ENCODE measurements around the gene OTULINL. TPM values are rescaled to one million over a fixed set of nuclear protein-coding genes. Genes with fewer than 3 reads are reported as not detected.

OTULINL gene
- total and polyA plus RNA-seq, 4 donors = 0.82 to 4.1 (median 1.6) TPM

DNA sequence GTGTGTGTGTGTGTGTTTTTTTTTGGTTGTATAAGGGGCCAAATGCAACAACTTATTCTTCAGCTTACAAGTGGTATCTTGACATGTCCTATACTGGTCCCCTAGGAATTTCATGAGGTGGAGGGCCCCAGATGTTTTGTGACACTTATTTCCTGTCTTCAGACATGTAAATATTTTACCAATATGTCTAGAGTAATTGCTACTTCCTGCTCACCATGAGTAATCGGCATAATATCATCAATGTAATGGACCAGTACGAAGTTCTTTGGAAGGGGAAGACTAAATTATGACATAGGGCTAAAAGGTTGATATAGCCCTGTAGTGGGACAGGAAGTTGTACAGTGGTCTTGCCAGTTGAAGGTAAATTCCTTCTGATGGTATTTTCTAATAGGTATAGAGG lies 79.2 kb downstream of the OTULINL start:
- H3K9me3 ChIP-seq (ENCODE audit: control insufficient read depth in 4 of 4, low read length in 3 of 4) = no peaks in the 10 kb centered on the region
- no peak overlapping the region for H3K27ac ChIP-seq (ENCODE audit: low read depth in 1 of 2, low read length in 2 of 2)
- DNase-seq (ENCODE audit: low spot score) = no peak
- H3K36me3 ChIP-seq (ENCODE audit: control insufficient read depth in 4 of 4, insufficient read depth in 3 of 4, low read depth in 1 of 4, low read length in 3 of 4) = no peaks in the 10 kb centered on the region
- H3K4me1 ChIP-seq (ENCODE audit: control insufficient read depth in 4 of 4, insufficient read depth in 4 of 4, low read length in 3 of 4) = peaks cover 1 to 27% (median 8%) of the 10 kb centered on the region in 4 donors
- H3K4me3 ChIP-seq (ENCODE audit: low read depth in 1 of 3, low read length in 3 of 3) = no peak overlapping the region
- TF ChIP-seq GABPA (IDR thresholded peaks at IDR 0.05 in 1 of 2, conservative IDR thresholded peaks at IDR 0.05 in 1 of 2) = no peak
- TF ChIP-seq HNF4A (conservative IDR thresholded peaks at IDR 0.05) = no peak
- TF ChIP-seq NR2F2 (IDR thresholded peaks at IDR 0.05) = no peak
- TF ChIP-seq, protein P1, sequence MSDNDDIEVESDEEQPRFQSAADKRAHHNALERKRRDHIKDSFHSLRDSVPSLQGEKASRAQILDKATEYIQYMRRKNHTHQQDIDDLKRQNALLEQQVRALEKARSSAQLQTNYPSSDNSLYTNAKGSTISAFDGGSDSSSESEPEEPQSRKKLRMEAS (IDR thresholded peaks at IDR 0.05) = no peak
- no peak for TF ChIP-seq HNF4G (IDR thresholded peaks at IDR 0.05)
- TF ChIP-seq RXRA (IDR thresholded peaks at IDR 0.05) = no peak
- TF ChIP-seq, protein P2, sequence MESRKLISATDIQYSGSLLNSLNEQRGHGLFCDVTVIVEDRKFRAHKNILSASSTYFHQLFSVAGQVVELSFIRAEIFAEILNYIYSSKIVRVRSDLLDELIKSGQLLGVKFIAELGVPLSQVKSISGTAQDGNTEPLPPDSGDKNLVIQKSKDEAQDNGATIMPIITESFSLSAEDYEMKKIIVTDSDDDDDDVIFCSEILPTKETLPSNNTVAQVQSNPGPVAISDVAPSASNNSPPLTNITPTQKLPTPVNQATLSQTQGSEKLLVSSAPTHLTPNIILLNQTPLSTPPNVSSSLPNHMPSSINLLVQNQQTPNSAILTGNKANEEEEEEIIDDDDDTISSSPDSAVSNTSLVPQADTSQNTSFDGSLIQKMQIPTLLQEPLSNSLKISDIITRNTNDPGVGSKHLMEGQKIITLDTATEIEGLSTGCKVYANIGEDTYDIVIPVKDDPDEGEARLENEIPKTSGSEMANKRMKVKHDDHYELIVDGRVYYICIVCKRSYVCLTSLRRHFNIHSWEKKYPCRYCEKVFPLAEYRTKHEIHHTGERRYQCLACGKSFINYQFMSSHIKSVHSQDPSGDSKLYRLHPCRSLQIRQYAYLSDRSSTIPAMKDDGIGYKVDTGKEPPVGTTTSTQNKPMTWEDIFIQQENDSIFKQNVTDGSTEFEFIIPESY (IDR thresholded peaks at IDR 0.05) = no peak
- TF ChIP-seq EGR1 (IDR thresholded peaks at IDR 0.05; ENCODE audit: low read depth in 2 of 2) = no peak
- TF ChIP-seq RAD21 (IDR thresholded peaks at IDR 0.05) = no peak
- TF ChIP-seq FOXA1 (IDR thresholded peaks at IDR 0.05) = no peak
- no peak for TF ChIP-seq SP1 (IDR thresholded peaks at IDR 0.05)
- TF ChIP-seq, protein P3, sequence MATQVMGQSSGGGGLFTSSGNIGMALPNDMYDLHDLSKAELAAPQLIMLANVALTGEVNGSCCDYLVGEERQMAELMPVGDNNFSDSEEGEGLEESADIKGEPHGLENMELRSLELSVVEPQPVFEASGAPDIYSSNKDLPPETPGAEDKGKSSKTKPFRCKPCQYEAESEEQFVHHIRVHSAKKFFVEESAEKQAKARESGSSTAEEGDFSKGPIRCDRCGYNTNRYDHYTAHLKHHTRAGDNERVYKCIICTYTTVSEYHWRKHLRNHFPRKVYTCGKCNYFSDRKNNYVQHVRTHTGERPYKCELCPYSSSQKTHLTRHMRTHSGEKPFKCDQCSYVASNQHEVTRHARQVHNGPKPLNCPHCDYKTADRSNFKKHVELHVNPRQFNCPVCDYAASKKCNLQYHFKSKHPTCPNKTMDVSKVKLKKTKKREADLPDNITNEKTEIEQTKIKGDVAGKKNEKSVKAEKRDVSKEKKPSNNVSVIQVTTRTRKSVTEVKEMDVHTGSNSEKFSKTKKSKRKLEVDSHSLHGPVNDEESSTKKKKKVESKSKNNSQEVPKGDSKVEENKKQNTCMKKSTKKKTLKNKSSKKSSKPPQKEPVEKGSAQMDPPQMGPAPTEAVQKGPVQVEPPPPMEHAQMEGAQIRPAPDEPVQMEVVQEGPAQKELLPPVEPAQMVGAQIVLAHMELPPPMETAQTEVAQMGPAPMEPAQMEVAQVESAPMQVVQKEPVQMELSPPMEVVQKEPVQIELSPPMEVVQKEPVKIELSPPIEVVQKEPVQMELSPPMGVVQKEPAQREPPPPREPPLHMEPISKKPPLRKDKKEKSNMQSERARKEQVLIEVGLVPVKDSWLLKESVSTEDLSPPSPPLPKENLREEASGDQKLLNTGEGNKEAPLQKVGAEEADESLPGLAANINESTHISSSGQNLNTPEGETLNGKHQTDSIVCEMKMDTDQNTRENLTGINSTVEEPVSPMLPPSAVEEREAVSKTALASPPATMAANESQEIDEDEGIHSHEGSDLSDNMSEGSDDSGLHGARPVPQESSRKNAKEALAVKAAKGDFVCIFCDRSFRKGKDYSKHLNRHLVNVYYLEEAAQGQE (IDR thresholded peaks at IDR 0.05) = no peak
- TF ChIP-seq JUND (IDR thresholded peaks at IDR 0.05) = no peak
- TF ChIP-seq FOXA2 (IDR thresholded peaks at IDR 0.05) = no peak
- 88% methylated on average over 2 of the region's 2 CpGs for WGBS
- H3K27me3 ChIP-seq (ENCODE audit: control insufficient read depth in 4 of 4, insufficient read depth in 4 of 4, low read length in 3 of 4) = no peaks in the 10 kb centered on the region
- no peak overlapping the region for H3K9ac ChIP-seq (ENCODE audit: low read depth in 1 of 2, low read length in 2 of 2)

Other genes starting within 250 kb of the OTULINL start
- 10 to 100 TPM; 12.7 to 44.4 TPM for gene OTULIN, start 82.9 kb downstream of the OTULINL start, total RNA-seq
- gene OTULIN, start 82.9 kb downstream of the OTULINL start, polyA plus RNA-seq = 10 to 100 TPM in 1 of 2 donors, 1 to 10 TPM in 1; 8.6 to 11.6 TPM

Data from liver (tissue), 9 donors.